HG02642 (cell line): ENCODE data around the gene ETS2.
"Not testable (repeated sequence)": the region's sequence is repeated elsewhere in the genome, so short reads cannot be mapped to it uniquely, and the experiment has no call there.

Experiments used
- ATAC-seq: cut with Tn5 transposase; IDR thresholded peaks from one replicate; pipeline ENCODE4 v1.9.1; 2021; ENCODE audit warnings: mild to moderate bottlenecking; ENCODE audit not compliant: unreplicated experiment, poor library complexity

Gene ETS2

GRCh38 chr21:38831526-38832467 lies 26.1 kb downstream of the ETS2 start:
- ATAC-seq = peak; percentile 90

- ATAC-seq = no peak
Observed at GRCh38 chr21:38832664-38833063, 26.9 kb downstream of the ETS2 start.

- no peak for ATAC-seq
Observed at GRCh38 chr21:38833117-38833516, 27.4 kb downstream of the ETS2 start.

GRCh38 chr21:38834725-38835124 lies 29.0 kb downstream of the ETS2 start:
- ATAC-seq = no peak

GRCh38 chr21:38837806-38838461 lies 32.2 kb downstream of the ETS2 start:
- ATAC-seq = no peak

GRCh38 chr21:38838598-38839327 lies 33.0 kb downstream of the ETS2 start:
- ATAC-seq = no peak

GRCh38 chr21:38839328-38840286 lies 33.9 kb downstream of the ETS2 start:
- no peak for ATAC-seq

- no peak for ATAC-seq
Observed at GRCh38 chr21:38840456-38841300, 34.9 kb downstream of the ETS2 start.

GRCh38 chr21:38841472-38841871 lies 35.7 kb downstream of the ETS2 start:
- ATAC-seq = no peak

- no peak for ATAC-seq
Observed at GRCh38 chr21:38842079-38842478, 36.4 kb downstream of the ETS2 start.

- ATAC-seq = no peak
Observed at GRCh38 chr21:38843379-38843778, 37.6 kb downstream of the ETS2 start.

GRCh38 chr21:38843806-38844503 lies 38.2 kb downstream of the ETS2 start:
- no peak for ATAC-seq

- ATAC-seq = not testable (repeated sequence)
Observed at GRCh38 chr21:38845374-38845773, 39.6 kb downstream of the ETS2 start.

- no peak for ATAC-seq
Observed at GRCh38 chr21:38847556-38847955, 41.8 kb downstream of the ETS2 start.

GRCh38 chr21:38848187-38848609 lies 42.5 kb downstream of the ETS2 start:
- ATAC-seq = no peak

- ATAC-seq = no peak
Observed at GRCh38 chr21:38849776-38850175, 44.0 kb downstream of the ETS2 start.

GRCh38 chr21:38850277-38850951 lies 44.7 kb downstream of the ETS2 start:
- ATAC-seq = no peak

GRCh38 chr21:38851101-38851500 lies 45.4 kb downstream of the ETS2 start:
- no peak for ATAC-seq
